Measurements from ENCODE around the gene SCAANT1.

SCAANT1 gene

GRCh38 chr3:63900459-63900858, 11.7 kb downstream of the SCAANT1 start:
- DNase-seq: no peak

GRCh38 chr3:63900010-63900409, 12.2 kb downstream of the SCAANT1 start:
- no peak for DNase-seq

- DNase-seq: no peak
Measured at GRCh38 chr3:63896332-63897030, 15.7 kb downstream of the SCAANT1 start.

- DNase-seq: no peak
Measured at GRCh38 chr3:63895422-63896189, 16.6 kb downstream of the SCAANT1 start.

- DNase-seq: no peak
Measured at GRCh38 chr3:63892773-63893352, 19.3 kb downstream of the SCAANT1 start.

GRCh38 chr3:63891518-63891917, 20.7 kb downstream of the SCAANT1 start:
- DNase-seq: no peak

GRCh38 chr3:63886858-63887257, 25.3 kb downstream of the SCAANT1 start:
- DNase-seq: no peak

GRCh38 chr3:63880653-63881052, 31.5 kb downstream of the SCAANT1 start:
- DNase-seq: no peak

- DNase-seq: no peak
Measured at GRCh38 chr3:63878394-63879060, 33.7 kb downstream of the SCAANT1 start.

- no peak for DNase-seq
Measured at GRCh38 chr3:63877737-63878393, 34.3 kb downstream of the SCAANT1 start.

- DNase-seq: no peak
Measured at GRCh38 chr3:63876260-63876659, 35.9 kb downstream of the SCAANT1 start.

GRCh38 chr3:63875510-63875909, 36.7 kb downstream of the SCAANT1 start:
- DNase-seq: no peak

- no peak for DNase-seq
Measured at GRCh38 chr3:63874769-63875168, 37.4 kb downstream of the SCAANT1 start.

GRCh38 chr3:63872135-63872924, 39.9 kb downstream of the SCAANT1 start:
- DNase-seq: no peak

- no peak for DNase-seq
Measured at GRCh38 chr3:63870615-63871005, 41.6 kb downstream of the SCAANT1 start.

- no peak for DNase-seq
Measured at GRCh38 chr3:63869940-63870614, 42.1 kb downstream of the SCAANT1 start.

GRCh38 chr3:63867225-63867624, 45.0 kb downstream of the SCAANT1 start:
- no peak for DNase-seq

- DNase-seq: no peak
Measured at GRCh38 chr3:63864965-63865327, 47.2 kb downstream of the SCAANT1 start.

GRCh38 chr3:63864008-63864964, 47.9 kb downstream of the SCAANT1 start:
- peak; percentile 75 for DNase-seq
